ENCODE results near the gene TPMT.

- TF ChIP-seq CTCF (IDR thresholded peaks at IDR 0.05): no peak
- TF ChIP-seq EP300 (IDR thresholded peaks at IDR 0.05; ENCODE audit: low read depth): no peak
- TF ChIP-seq POLR2A (IDR thresholded peaks at IDR 0.05): no peak
Measured at GRCh38 chr6:18186540-18187250, 31.8 kb upstream of the TPMT start.

All from transverse colon (tissue), 3 donors.